Activated CD4-positive, alpha-beta T cell treated with anti-CD3 and anti-CD28 coated beads, Interleukin-2, amount 50 U/mL, for 4 hours (primary cell): Measurements from ENCODE around the gene DRAXIN.

Experiments used
- DNase-seq, 2 experiments: peaks; one replicate each; pipeline ENCODE4 v3.0.0-alpha.2; 2020

Gene DRAXIN

DNA sequence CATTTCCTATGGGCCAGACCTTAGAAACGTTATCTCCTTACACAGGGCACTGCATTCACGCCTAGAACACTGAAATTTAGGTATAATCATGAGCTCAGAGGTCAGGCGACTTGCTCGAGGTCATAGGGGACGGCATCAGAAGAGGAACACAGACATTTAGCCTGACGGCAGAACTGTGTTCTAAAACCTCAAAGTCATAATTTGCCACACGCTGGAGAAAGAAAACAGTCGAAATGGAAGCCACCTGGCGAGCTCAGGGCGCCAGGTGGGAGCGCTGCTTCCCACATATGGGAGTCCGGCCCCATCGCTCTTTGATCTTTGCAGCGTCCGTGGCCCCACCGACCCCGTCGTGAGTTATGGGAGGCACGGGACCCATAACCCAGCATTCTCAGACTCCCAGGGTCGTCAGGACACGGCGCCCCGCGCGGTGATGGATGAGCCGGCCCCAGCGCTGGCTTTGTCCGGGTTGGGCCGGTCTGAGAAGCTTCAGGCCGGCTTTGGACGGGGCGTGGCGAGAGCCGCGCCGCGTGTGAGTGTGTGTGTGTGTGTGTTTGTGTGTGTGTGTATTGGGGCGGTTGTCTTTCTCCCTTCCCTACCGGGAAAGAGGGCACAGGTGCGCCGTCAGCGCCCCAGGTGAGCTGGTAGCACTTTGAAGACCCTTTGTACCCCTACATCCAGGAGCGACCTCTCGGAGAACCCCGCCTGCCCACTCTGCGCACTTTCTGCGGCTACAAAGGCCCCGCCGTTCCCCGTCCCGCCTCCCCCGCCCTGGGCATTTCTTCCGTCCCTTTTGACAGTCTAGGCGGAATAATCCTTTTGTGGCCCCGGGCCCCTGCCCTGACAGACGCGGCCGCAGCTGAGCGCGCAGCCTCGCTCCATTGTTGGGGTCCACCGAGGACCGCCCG lies 861 bp upstream of the DRAXIN start:
- DNase-seq: no peak

GRCh38 chr1:11691928-11692711 lies 610 bp downstream of the DRAXIN start:
- DNase-seq: no peak

DNA sequence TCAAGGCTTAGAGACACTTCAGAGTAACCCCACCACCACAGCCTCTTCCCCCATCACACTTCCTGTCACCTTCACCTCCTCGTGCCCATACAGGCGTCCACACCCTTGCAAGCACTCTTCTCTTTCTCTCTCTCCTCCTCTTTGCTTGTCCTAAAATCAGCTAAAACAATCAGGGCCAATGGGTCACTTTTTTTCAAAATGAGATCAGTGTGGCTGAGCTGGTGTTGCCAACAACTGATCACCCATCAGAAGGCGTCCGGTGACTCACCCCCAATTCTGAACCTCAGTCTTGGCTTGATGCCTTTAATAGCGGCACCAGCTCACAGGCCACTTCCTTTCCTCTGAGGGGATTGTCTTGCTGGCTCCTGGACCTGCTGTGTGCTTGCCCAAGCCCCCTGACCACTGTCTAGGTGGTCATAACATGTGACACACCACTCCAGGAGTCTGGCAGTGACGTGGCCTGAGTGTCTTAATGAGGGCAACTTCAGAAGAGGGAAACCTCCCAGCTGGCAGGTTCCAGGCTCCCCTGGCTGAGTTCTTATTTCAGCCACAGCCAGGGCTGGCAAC lies 1.6 kb downstream of the DRAXIN start:
- DNase-seq: peak; percentile 18 to 23

DNA sequence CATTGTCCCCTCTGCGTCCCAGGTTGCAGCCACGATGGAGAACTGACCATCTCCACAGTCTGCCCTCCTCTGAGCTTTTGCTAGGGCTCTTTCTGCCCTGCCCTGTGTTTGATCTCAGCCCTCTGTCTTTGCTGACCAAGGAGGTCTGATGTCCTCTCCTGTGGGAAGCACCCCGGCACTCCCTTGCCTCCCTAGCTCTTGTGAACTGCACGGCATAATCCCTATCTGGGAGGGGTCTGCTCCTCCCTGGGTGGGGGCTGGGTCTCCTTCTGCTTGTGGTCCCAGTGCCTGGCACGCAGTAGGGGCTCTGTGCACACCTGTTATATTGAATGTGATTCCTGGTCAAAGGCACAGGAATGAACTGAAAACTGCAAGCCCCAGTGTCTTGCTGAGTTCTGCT lies 2.4 kb downstream of the DRAXIN start:
- DNase-seq: no peak

DNA sequence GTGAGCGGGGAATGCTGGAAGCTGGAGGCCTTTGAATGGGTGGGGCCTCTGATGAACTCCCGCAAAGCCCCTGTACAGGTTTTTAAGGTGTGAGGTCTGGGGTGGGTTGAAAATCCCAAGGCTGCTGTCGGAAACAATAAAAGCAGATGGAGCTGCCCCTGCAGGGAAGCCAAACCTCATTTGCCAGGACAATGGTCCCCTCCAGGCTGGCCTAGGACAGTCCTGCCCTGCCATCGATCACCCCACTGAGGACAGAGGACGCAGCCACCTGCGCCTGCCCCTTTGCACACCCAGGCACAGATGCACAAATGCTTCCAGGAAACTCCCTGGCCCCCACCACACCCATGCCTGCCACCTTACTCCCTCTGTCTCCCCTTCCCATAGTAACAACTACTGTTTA lies 4.4 kb downstream of the DRAXIN start:
- DNase-seq: no peak

DNA sequence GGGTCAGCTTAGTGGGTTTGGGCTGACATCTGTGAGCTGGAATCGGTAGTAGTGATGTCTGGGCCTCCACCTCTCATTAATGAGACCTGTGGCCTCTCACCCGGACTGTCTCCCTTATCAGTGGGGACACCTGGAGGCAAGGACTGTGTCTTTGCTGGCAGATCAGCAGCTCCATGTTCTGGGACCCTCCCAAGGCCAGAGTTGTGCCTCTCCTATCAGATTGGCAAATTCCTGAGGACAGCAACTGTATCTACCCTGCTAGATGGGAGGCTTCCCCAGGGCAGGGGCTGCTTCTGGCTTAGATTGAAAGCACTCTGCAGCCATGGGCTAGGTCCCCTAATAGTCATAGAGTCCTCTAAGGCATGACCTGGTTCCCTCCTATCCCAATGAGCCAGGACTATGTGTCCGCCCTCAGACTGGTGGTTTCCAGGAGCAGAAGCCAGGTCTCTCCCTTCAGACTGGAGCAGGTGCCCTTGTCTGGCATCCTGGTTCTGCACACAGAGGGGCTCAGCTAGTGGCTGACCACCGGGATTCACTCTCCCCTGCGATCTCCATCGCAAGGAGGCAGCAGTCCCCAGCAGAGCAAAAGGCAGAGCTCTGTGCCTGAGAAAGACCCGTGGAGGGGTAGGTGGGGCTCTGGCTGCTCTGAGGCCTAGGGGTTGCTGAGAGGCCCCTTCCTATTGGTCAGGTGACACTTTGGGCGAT lies 5.8 kb downstream of the DRAXIN start:
- no peak for DNase-seq

- no peak for DNase-seq
These were observed 6.3 kb downstream of the DRAXIN start for GRCh38 chr1:11697893-11698210.

GRCh38 chr1:11700601-11701467 lies 9.3 kb downstream of the DRAXIN start:
- DNase-seq: no peak

GRCh38 chr1:11701551-11701961 lies 10.0 kb downstream of the DRAXIN start:
- DNase-seq: no peak

DNA sequence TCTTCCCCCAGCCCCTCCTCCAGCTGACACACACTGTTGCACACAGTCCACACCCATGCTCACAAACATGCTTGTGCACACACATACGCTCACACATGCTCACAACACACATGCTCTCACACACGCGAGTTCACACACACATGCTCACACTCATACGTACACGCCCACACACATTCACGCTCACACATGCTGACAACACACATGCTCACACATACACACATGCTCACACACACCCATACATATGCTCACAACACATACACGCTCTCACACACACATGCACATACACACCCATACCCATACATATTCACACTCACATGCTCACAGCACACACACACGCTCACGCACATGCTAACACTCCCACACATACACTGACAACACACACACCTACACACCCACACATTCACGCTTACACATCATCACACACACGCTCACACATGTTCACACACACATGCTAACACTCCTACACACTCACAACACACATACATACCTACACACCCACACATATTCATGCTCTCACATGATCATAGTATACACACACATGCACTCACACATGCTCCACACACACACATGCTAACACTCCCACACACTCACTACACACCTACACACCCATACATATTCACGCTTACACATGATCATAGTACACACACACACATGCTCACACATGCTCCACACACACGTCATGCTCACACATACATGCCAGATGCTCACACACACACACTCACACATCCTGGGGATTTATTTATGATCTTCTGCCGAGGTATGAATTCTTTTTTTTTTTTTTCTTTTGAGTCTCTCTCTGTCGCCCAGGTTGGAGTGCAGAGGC lies 10.7 kb downstream of the DRAXIN start:
- no peak for DNase-seq

GRCh38 chr1:11703357-11704193 lies 12.1 kb downstream of the DRAXIN start:
- DNase-seq: no peak

DNA sequence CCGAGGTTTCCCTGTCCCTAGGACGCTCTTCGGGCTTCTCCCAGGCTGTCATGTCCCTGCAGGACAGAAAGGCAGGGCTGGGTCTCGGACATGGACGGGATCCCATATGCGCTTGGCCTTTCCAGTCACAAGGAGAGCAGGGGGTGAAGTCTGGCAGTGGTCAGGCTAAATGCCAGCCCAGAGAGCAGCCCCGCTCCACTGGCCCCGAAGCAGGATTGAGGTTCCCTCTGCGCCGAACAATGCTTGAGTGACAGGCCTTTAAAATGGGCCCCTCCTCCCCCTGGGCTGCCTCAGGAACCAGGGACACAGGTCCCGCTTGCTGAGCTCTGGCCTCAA lies 12.7 kb downstream of the DRAXIN start:
- DNase-seq: no peak

DNA sequence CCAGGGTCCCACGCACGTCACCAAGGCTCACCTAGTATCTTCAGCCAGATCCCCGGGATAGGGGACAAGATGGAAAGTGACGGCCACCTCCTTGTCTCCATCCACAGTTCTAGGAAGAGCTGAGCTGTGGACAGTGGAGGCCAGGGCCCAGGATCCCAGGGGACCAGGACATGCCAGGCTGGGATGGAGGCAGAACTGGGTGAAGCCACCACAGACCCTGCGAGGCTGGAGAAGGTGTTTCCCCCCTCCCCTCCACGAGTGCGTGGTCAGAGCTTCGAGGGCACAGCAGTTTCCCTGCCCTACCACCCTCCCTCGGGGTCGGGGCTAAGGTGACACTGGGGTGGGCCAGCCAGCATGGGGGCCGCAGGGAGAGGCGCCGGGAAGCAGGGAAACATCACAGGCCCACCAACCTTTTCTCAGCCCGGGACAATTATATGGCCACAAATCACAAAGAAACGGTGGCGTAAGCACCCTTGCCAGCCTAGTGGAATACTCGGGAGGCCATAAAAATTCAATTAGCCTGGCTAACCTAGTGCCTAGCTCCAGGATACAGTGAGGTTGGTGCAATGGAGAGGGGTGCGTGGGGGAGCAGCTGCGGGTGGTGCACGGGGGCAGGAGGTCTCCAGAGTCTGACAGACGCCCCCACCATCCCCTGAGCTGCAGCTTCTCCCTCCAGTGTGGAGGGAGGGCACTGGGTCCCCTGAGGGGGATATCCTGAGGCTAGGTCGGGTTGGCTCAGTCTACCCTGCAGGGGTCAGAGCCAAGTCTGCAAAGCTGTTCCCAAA lies 13.4 kb downstream of the DRAXIN start:
- DNase-seq: no peak

- no peak for DNase-seq
These were observed 14.1 kb downstream of the DRAXIN start for GRCh38 chr1:11705596-11705995.

- no peak for DNase-seq
These were observed 14.8 kb downstream of the DRAXIN start for GRCh38 chr1:11706292-11706691.

DNA sequence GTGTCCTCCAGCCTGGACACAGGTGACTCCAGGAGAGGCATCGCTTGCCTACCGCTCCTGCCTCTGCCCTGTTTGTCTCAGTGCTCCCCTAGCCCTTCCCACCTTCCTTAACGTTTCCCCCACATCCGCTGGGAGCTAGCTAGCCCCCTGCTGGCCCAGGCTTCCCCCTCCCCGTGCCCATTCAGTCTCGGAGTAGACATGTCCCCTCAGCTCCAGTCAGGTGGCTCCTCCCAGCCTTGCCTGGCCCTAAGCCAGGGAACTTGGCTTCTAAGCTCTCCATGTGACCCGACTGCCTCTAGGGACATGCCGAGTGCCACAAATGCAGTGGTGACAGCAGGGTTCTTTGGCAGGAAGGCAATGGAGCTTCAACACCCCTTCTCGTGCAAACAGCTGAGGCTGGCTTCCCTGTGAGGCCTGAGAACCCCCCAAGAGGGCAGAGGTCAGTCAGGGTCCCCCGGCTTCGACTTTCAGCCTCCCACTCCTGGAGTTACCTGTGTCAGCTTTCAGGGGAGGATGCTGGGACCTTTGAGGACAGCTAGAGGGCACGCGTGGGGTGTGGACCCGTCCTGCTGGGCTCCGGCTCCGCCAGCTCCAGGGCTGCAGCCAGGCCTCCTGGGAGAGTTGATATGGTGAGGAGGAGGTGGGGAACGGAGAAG lies 16.2 kb downstream of the DRAXIN start:
- no peak for DNase-seq

DNA sequence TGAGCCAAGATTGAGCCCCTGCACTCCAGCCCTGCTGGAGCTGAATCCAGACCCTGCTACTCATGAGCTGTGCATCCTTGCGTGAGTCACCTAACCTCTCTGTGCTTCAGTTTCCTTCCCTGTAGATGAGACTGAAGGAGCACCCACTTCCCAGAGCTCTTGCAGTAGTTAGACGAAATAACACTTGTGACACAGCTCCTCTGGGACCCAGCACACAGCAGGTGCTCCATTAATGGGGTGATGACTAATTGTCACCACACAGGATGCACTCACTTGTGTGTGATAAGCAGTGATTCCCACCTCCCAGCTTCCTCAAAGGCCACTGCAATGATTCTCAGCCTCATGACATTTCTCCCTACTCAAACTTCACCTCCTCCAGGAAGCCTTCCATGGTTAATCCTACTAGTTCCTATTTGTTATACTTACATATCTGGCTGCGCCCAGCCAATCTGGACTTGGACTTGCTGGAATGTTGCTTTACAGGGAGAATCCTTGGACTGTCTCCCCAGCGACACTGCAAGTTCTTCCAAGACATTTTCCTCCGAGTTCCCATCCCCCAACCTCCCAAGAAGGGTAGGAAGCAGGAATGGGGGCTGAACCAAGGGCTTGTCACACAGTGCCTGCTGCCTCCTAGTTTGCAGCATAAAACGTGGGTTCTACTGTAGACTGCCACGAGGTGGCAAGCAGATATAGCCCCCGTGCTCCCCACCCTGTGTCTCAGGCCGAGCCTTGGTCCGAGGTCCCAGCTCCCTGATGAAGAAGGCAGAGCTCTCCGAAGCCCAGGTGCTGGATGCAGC lies 17.2 kb downstream of the DRAXIN start:
- no peak for DNase-seq

DNA sequence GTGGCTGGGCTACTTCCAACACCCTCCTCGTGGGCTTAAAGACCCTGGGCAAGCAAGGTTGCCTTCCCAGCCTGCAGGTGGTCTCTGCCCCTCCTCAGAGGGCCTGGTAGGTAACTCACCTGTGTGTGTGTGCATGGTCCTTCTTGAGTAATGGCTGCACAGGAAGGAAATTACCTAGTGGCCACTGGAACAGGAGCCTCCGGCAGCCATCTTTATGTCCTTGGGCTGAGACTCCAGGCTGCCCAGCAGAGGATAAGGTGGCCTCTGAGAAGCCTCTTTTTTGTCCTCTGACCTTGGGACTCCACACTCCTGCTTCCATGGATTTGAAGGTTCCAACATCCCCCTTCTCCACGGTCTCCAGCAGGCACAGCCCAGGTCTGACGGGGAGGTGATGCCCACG lies 20.0 kb downstream of the DRAXIN start:
- DNase-seq: no peak
